Epithelial cell of esophagus (primary cell): ENCODE data around the gene AP1AR.

Experiments used
- DNase-seq: peaks from one replicate; pipeline ENCODE4 v3.0.0; 2010; ENCODE audit warnings: low read depth
- H3K4me3 ChIP-seq: 2 replicates; pipeline ENCODE4 v1.5.1; 2011; ENCODE audit warnings: mild to moderate bottlenecking, low read length, control low read depth
- CTCF ChIP-seq: IDR thresholded peaks from 2 replicates; pipeline ENCODE4 v1.5.1; 2011; ENCODE audit warnings: low read depth, mild to moderate bottlenecking, low read length, control low read depth, inconsistent platforms; ENCODE audit not compliant: insufficient read depth; ENCODE audit errors: missing control alignments

AP1AR gene

GRCh38 chr4:112251019-112251643 lies 19.5 kb downstream of the AP1AR start:
- no peak for TF ChIP-seq CTCF
- DNase-seq: peak; percentile 28
- H3K4me3 ChIP-seq: no peak overlapping the region

GRCh38 chr4:112252234-112252633 lies 20.6 kb downstream of the AP1AR start:
- DNase-seq: no peak
- TF ChIP-seq CTCF: no peak

GRCh38 chr4:112253382-112254000 lies 21.9 kb downstream of the AP1AR start:
- no peak for DNase-seq
- no peak overlapping the region for H3K4me3 ChIP-seq
- no peak for TF ChIP-seq CTCF

More at GRCh38 chr4:112252234-112252633, 20.6 kb downstream of the AP1AR start:
- no peak overlapping the region for H3K4me3 ChIP-seq

- no peak for DNase-seq
- H3K4me3 ChIP-seq: no peak overlapping the region
- TF ChIP-seq CTCF: no peak
These were observed 25.5 kb downstream of the AP1AR start for GRCh38 chr4:112257098-112257497.

- peak; percentile 37 for TF ChIP-seq CTCF
- no peak overlapping the region for H3K4me3 ChIP-seq
- DNase-seq: peak; percentile 27
These were observed 35.2 kb downstream of the AP1AR start for GRCh38 chr4:112266823-112267222.

- TF ChIP-seq CTCF: no peak
- no peak overlapping the region for H3K4me3 ChIP-seq
- no peak for DNase-seq
These were observed 38.5 kb downstream of the AP1AR start for GRCh38 chr4:112270051-112270450.

GRCh38 chr4:112270640-112271421 lies 39.2 kb downstream of the AP1AR start:
- H3K4me3 ChIP-seq: no peak overlapping the region
- no peak for TF ChIP-seq CTCF
- peak; percentile 67 for DNase-seq
